Left ventricle myocardium inferior (tissue), 1 donor: ENCODE data around the gene IQSEC2. TPM values are rescaled to one million over a fixed set of nuclear protein-coding genes. Genes with fewer than 3 reads are reported as not detected.

Experiments
- DNase-seq: peaks from one replicate; pipeline ENCODE4 v3.0.0-alpha.2; 2020
- H3K27ac ChIP-seq: fragments of 200-600 bp; replicated peaks from 2 replicates; pipeline ENCODE4 v1.8.0; 2021
- H3K27me3 ChIP-seq: fragments of 200-600 bp; 2 replicates; pipeline ENCODE4 v1.8.0; 2021; ENCODE audit warnings: low read depth
- H3K36me3 ChIP-seq: fragments of 200-600 bp; 2 replicates; pipeline ENCODE4 v1.8.0; 2021
- H3K4me1 ChIP-seq: fragments of 200-600 bp; 2 replicates; pipeline ENCODE4 v1.8.0; 2021
- H3K4me3 ChIP-seq: fragments of 200-600 bp; 2 replicates; pipeline ENCODE4 v1.8.0; 2021; ENCODE audit warnings: mild to moderate bottlenecking, moderate library complexity
- H3K9me3 ChIP-seq: fragments of 200-600 bp; replicated peaks from 2 replicates; pipeline ENCODE4 v1.8.0; 2021
- CTCF ChIP-seq: fragments of 200-600 bp; IDR thresholded peaks from 2 replicates; pipeline ENCODE4 v1.8.0; 2021; ENCODE audit warnings: antibody characterized with exemption, mild to moderate bottlenecking, borderline replicate concordance
- intact Hi-C: fragments of 100-400 bp; cut with micrococcal nuclease; formaldehyde crosslinking; loops from one replicate; pipeline ENCODE4 v1.11.0; 2022
- total RNA-seq: library from RNA; stranded (reverse); fragmentation: NEBNext Ultra II Directional; extraction: Animal tissue kit (Norgen Biotek cat#: 25700); gene quantifications from one replicate; pipeline ENCODE4 v1.2.1, GENCODE V29; 2021
- donor health status: DM: no; HTN: yes; CAD: no; lungs with severe emphysema.

The IQSEC2 gene
- total RNA-seq, 1 donor from 2014 or later: 17.1 TPM

- Histone ChIP-seq H3K27ac (no peak overlapping the region), H3K36me3 (no peaks in the 10 kb centered on the region), H3K4me3 (no peak overlapping the region), H3K27me3 (no peaks in the 10 kb centered on the region), H3K4me1 (peaks cover 29% of the 10 kb centered on the region), H3K9me3 (no peaks in the 10 kb centered on the region)
- no peak for DNase-seq
- intact Hi-C loops: no loop called here
- TF ChIP-seq CTCF: no peak
These were observed 54.1 kb downstream of the IQSEC2 start for GRCh38 chrX:53227224-53227765.

GRCh38 chrX:53224860-53225797, 56.3 kb downstream of the IQSEC2 start, which contains the start of gene KDM5C:
Gene KDM5C (minus strand): TSS chrX:53225207. CDS start chrX:53224889, 318 bp downstream.
- TF ChIP-seq CTCF: no peak
- Histone ChIP-seq H3K27ac (peak within 1 kb of the TSS; percentile 93), H3K4me1 (peaks cover 40% of the 10 kb centered on the region), H3K36me3 (peaks cover 5% of the 10 kb centered on the region), H3K9me3 (no peaks in the 10 kb centered on the region), H3K4me3 (peak within 1 kb of the TSS; percentile 90), H3K27me3 (no peaks in the 10 kb centered on the region)
- peak; percentile 86 for DNase-seq
- intact Hi-C loops: no loop called here

- Histone ChIP-seq H3K4me3 (peak overlapping the region; percentile 90), H3K27me3 (no peaks in the 10 kb centered on the region), H3K9me3 (no peaks in the 10 kb centered on the region), H3K27ac (peak overlapping the region; percentile 93), H3K36me3 (peaks cover 14% of the 10 kb centered on the region), H3K4me1 (peaks cover 40% of the 10 kb centered on the region)
- no peak for DNase-seq
- no peak for TF ChIP-seq CTCF
- intact Hi-C loops: no loop called here
These were observed 57.2 kb downstream of the IQSEC2 start for GRCh38 chrX:53223955-53224859.

GRCh38 chrX:53223068-53223693, 58.2 kb downstream of the IQSEC2 start:
- intact Hi-C loops: no loop called here
- H3K36me3 ChIP-seq: peaks cover 23% of the 10 kb centered on the region
- peaks cover 40% of the 10 kb centered on the region for H3K4me1 ChIP-seq
- no peaks in the 10 kb centered on the region for H3K9me3 ChIP-seq
- TF ChIP-seq CTCF: no peak
- peak overlapping the region; percentile 90 for H3K4me3 ChIP-seq
- DNase-seq: no peak
- H3K27me3 ChIP-seq: no peaks in the 10 kb centered on the region
- no peak overlapping the region for H3K27ac ChIP-seq

Other genes starting within 250 kb of the IQSEC2 start
- gene GPR173, start 232.8 kb downstream of the IQSEC2 start, total RNA-seq: 0.25 TPM
- gene TSPYL2, start 199.2 kb downstream of the IQSEC2 start, total RNA-seq: 37.0 TPM
- gene KANTR, start 187.4 kb downstream of the IQSEC2 start, total RNA-seq: 5.0 TPM
- 35.6 TPM for gene KDM5C, start 56.4 kb downstream of the IQSEC2 start, total RNA-seq
- gene SMC1A, start 141.1 kb upstream of the IQSEC2 start, total RNA-seq: 35.9 TPM
- gene RIBC1, start 141.3 kb upstream of the IQSEC2 start, total RNA-seq: 0.49 TPM
- 109 TPM for gene HSD17B10, start 152.8 kb upstream of the IQSEC2 start, total RNA-seq